Sigmoid colon (tissue), 7 donors: ENCODE data around the gene FUT3. TPM values are rescaled to one million over a fixed set of nuclear protein-coding genes. Genes with fewer than 3 reads are reported as not detected.
"Not testable (repeated sequence)": the region's sequence is repeated elsewhere in the genome, so short reads cannot be mapped to it uniquely, and the experiment has no call there.

Experiments
- DNase-seq: peaks from one replicate; pipeline ENCODE4 v3.0.0-alpha.2; 2019
- H3K27ac ChIP-seq, 4 donors: fragments of 200-600 bp; sonication (generic); one replicate each; pipeline ENCODE4 v1.5.1; 2016 to 2019; ENCODE audit warnings: mild to moderate bottlenecking in 1 of 4
- H3K27me3 ChIP-seq, 3 donors: fragments of 200-600 bp; sonication (generic); one replicate each; pipeline ENCODE4 v1.5.1; 2019; ENCODE audit warnings: mild to moderate bottlenecking in 1 of 3
- H3K36me3 ChIP-seq, 4 donors: fragments of 200-600 bp; sonication (generic); one replicate each; pipeline ENCODE4 v1.5.1; 2016 to 2019
- H3K4me1 ChIP-seq, 4 donors: fragments of 200-600 bp; sonication (generic); one replicate each; pipeline ENCODE4 v1.5.1; 2017 to 2019
- H3K4me3 ChIP-seq, 4 donors: fragments of 200-600 bp; sonication (generic); one replicate each; pipeline ENCODE4 v1.5.1; 2017 to 2019; ENCODE audit warnings: mild to moderate bottlenecking in 2 of 4, moderate library complexity in 1 of 4
- H3K9me3 ChIP-seq, 4 donors: fragments of 200-600 bp in 3 of 4; sonication (generic) in 3 of 4; one replicate each; pipeline versions ENCODE4 v1.5.1 to v1.6.1; 2013 to 2019
- EP300 ChIP-seq, 4 donors: sonication (generic); formaldehyde crosslinking; IDR thresholded peaks; one replicate each; pipeline ENCODE4 v1.6.1; 2017; ENCODE audit warnings: antibody characterized with exemption in 4 of 4
- POLR2A ChIP-seq, 2 donors: fragments of 450-650 bp; IDR thresholded peaks; one replicate each; pipeline ENCODE4 v1.6.1; 2016; ENCODE audit warnings: antibody characterized with exemption in 2 of 2, mild to moderate bottlenecking in 2 of 2, moderate library complexity in 2 of 2
- POLR2AphosphoS5 ChIP-seq, 4 donors: sonication (generic); formaldehyde crosslinking; IDR thresholded peaks; one replicate each; pipeline ENCODE4 v1.6.1; 2017; ENCODE audit warnings: antibody characterized with exemption in 4 of 4
- WGBS, 2 donors: extraction: QIAGEN DNeasy Blood & Tissue Kit; methylation state at CpG; one replicate each; pipeline ENCODE4 v1.1.7; 2013; 5-methylcytosine and 5-hydroxymethylcytosine counted together
- intact Hi-C: fragments of 100-400 bp; cut with DNase I; formaldehyde crosslinking; loops from one replicate; pipeline ENCODE4 v1.15.1; 2023
- polyA plus RNA-seq, 3 donors: library from polyadenylated mRNA; stranded (reverse); fragments of 200-250 nt; gene quantifications; one replicate each; pipeline ENCODE4 v1.2.3, GENCODE V29; 2013
- total RNA-seq, 4 donors: library from RNA; depleted of rRNA; stranded (reverse); fragments of >200 nt; gene quantifications; one replicate each; pipeline ENCODE4 v1.1.0, GENCODE V29; 2016
- TF ChIP-seq, protein P1 (sequence below), 4 experiments: fragments of 450-650 bp in 3 of 4; fragments of 200-600 bp in 1 of 4; IDR thresholded peaks; one replicate each; pipeline ENCODE4 v1.5.1; 2016 to 2019; ENCODE audit warnings: antibody characterized with exemption in 4 of 4, mild to moderate bottlenecking in 3 of 4, moderate library complexity in 2 of 4
- donor health status: healthy with polysubstance abuse.
- donor health status: Bipolar disorder and iron deficiency.
- donor health status: healthy.

The FUT3 gene
- total and polyA plus RNA-seq, 7 donors = 0.83 to 168 (median 29.5) TPM; not detected in 3

- TF ChIP-seq, protein P1, sequence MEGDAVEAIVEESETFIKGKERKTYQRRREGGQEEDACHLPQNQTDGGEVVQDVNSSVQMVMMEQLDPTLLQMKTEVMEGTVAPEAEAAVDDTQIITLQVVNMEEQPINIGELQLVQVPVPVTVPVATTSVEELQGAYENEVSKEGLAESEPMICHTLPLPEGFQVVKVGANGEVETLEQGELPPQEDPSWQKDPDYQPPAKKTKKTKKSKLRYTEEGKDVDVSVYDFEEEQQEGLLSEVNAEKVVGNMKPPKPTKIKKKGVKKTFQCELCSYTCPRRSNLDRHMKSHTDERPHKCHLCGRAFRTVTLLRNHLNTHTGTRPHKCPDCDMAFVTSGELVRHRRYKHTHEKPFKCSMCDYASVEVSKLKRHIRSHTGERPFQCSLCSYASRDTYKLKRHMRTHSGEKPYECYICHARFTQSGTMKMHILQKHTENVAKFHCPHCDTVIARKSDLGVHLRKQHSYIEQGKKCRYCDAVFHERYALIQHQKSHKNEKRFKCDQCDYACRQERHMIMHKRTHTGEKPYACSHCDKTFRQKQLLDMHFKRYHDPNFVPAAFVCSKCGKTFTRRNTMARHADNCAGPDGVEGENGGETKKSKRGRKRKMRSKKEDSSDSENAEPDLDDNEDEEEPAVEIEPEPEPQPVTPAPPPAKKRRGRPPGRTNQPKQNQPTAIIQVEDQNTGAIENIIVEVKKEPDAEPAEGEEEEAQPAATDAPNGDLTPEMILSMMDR (IDR thresholded peaks at IDR 0.05) = no peak
- TF ChIP-seq EP300 (IDR thresholded peaks at IDR 0.05) = no peak
- TF ChIP-seq POLR2A (IDR thresholded peaks at IDR 0.05) = no peak
- TF ChIP-seq POLR2AphosphoS5 (IDR thresholded peaks at IDR 0.05) = no peak
- DNase-seq = no peak
- intact Hi-C loops = no loop called here
- H3K27me3 ChIP-seq = no peaks in the 10 kb centered on the region
- H3K4me1 ChIP-seq = no peaks in the 10 kb centered on the region
- no peak overlapping the region for H3K27ac ChIP-seq
- no peak overlapping the region for H3K4me3 ChIP-seq
- WGBS, 2 donors = 73 to 91% methylated on average over 21 of the region's 21 CpGs
- H3K36me3 ChIP-seq = no peaks in the 10 kb centered on the region
- no peaks in the 10 kb centered on the region for H3K9me3 ChIP-seq
Measured at GRCh38 chr19:5843295-5843927, 7.8 kb downstream of the FUT3 start.

DNA sequence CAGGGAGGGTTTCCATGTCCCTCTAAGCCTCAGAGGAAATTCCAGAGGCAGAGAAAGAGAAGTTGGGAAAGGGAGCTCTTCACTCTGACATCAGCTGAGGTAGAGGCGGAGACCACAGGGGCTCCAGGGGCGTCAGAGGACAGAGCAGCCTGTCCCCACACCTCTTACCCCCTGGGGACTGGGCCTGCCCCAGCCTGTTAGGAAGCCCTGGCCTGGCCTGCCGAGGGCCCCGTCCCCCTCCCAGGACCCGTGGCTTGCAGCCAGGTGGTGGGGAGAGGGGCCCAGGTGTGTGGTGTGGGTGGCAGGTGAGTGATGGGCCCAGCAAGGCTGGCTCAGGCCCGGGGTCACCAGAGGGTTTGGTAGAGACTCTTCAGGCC lies 9.5 kb downstream of the FUT3 start:
- intact Hi-C loops = not testable (repeated sequence)
- WGBS, 2 donors = 47 to 74% methylated on average over 6 of the region's 6 CpGs

DNA sequence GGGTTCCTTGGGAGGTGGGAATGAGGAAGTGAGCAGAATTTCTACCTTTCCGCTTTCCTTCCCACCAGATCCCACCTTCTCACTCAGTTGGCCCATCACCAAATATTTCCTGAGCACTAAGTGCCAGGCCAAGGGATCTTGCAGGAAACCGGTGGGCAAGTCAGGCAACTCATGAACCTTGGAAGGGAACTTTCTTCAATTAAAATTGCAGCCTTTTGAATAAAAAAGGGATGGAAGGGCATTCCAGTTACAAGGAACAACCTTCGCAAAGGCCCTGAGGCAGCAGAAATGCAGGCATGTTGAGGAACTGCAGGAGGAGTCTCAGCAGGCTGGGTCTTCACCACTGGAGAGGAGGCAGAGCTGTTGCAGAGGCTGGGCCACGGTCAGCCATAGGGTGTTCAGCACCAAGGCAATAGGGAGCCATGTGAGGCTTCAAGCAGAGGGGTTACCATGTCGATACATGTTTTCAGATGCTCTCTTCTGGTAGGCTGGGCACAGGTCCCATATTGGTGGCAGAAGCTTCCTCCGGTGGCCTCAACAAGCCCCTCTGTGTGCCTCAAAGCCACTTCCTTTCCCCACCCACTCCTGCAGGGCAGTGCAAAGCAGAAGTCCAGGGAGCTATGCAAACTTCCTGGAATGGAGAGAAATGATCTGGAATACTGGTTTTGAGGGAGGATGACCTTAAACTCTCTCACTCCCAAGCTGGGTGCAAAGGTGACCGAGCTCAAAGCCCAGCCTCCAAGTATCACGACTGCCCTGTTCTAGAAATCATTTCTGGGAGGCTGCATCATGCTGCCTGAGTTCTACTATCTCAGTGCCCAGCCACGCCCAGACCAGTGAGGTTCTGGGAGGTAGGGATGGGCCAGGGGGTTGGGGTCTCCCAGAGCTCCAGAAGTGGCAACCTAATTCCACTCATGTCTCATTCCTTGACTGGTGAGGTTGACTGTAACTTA lies 11.9 kb downstream of the FUT3 start, which contains the start of gene FUT6:
Gene FUT6, minus strand, starts transcription at position 638 of the 953 bp plus-strand sequence. CDS start 7,135 bp downstream, outside the sequence.
- Histone ChIP-seq H3K36me3 (no peaks in the 10 kb centered on the region), H3K4me3 (no peak within 1 kb of the TSS), H3K9me3 (no peaks in the 10 kb centered on the region), H3K27ac (no peak within 1 kb of the TSS), H3K4me1 (no peaks in the 10 kb centered on the region), H3K27me3 (no peaks in the 10 kb centered on the region)
- TF ChIP-seq POLR2AphosphoS5 (IDR thresholded peaks at IDR 0.05) = no peak
- TF ChIP-seq EP300 (IDR thresholded peaks at IDR 0.05) = no peak
- no peak for TF ChIP-seq POLR2A (IDR thresholded peaks at IDR 0.05)
- TF ChIP-seq, protein P1 (IDR thresholded peaks at IDR 0.05) = no peak
- no peak for DNase-seq
- WGBS, 2 donors = 61 to 67% methylated on average over 9 of the region's 9 CpGs
- intact Hi-C loops = no loop called here

More for the DNA sequence above, 9.5 kb downstream of the FUT3 start:
- H3K4me1 ChIP-seq, H3K36me3 ChIP-seq, DNase-seq, H3K27ac ChIP-seq, H3K9me3 ChIP-seq, H3K27me3 ChIP-seq, H3K4me3 ChIP-seq: not testable (repeated sequence)

DNA sequence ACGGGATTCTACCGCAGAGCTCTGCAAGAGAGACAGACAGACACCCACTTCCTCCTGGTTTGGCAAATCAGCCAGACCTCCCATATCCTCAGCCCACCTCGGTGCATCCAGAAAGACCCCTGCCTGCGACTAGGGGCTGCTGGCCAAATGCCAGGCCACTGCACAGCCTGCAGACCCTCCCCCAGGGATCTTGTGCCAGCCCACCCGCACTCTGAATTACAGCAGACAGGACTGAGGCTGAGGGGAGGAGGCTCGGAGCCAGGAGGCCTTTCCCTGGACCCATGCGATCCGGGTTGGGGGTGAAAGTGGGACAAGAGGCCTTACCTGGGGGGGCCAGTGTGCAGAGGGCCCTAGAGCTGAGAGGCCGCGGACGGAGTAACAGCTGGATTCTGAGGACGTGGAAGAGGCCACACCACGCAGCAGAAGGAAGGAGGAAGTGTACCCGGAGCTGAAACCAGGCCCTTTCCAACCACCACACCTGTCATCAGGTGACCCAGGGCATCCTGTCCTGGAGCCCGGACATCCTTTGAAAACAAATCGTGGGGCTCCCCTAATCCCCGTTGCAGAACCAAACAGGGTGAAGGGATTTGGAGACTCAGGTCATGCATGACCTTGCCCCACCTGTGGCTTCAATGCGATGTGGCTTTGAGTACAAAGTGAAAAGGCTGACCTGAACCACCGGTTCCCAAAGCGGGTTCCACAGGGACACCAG lies 12.7 kb downstream of the FUT3 start:
- Histone ChIP-seq H3K4me1 (no peaks in the 10 kb centered on the region), H3K4me3 (peak overlapping the region in 1 of 4 donors; percentile 3), H3K36me3 (no peaks in the 10 kb centered on the region), H3K9me3 (no peaks in the 10 kb centered on the region), H3K27ac (no peak overlapping the region), H3K27me3 (no peaks in the 10 kb centered on the region)
- TF ChIP-seq POLR2AphosphoS5 (IDR thresholded peaks at IDR 0.05) (no peak), EP300 (IDR thresholded peaks at IDR 0.05) (no peak), POLR2A (IDR thresholded peaks at IDR 0.05) (no peak)
- TF ChIP-seq, protein P1 (IDR thresholded peaks at IDR 0.05) = no peak
- intact Hi-C loops = no loop called here
- no peak for DNase-seq
- 16 to 31% methylated on average over 20 of the region's 20 CpGs for WGBS, 2 donors
